Measurements from ENCODE around the gene CNOT6.
"Not testable (repeated sequence)": the region's sequence is repeated elsewhere in the genome, so short reads cannot be mapped to it uniquely, and the experiment has no call there.

The CNOT6 gene

GRCh38 chr5:180463216-180463900 lies 30.8 kb upstream of the CNOT6 start:
- H3K4me3 ChIP-seq (ENCODE audit: low read depth, low read length): no peak overlapping the region
- TF ChIP-seq CTCF (IDR thresholded peaks at IDR 0.05; ENCODE audit: low read depth, low read length): no peak

GRCh38 chr5:180463916-180464602 lies 30.1 kb upstream of the CNOT6 start:
- TF ChIP-seq CTCF (IDR thresholded peaks at IDR 0.05; ENCODE audit: low read depth, low read length): no peak
- H3K4me3 ChIP-seq (ENCODE audit: low read depth, low read length): no peak overlapping the region

GRCh38 chr5:180464603-180464970 lies 29.6 kb upstream of the CNOT6 start:
- no peak for TF ChIP-seq CTCF (IDR thresholded peaks at IDR 0.05; ENCODE audit: low read depth, low read length)
- H3K4me3 ChIP-seq (ENCODE audit: low read depth, low read length): no peak overlapping the region

GRCh38 chr5:180465052-180465451 lies 29.1 kb upstream of the CNOT6 start:
- H3K4me3 ChIP-seq (ENCODE audit: low read depth, low read length): not testable (repeated sequence)

GRCh38 chr5:180466316-180466715 lies 27.9 kb upstream of the CNOT6 start:
- TF ChIP-seq CTCF (IDR thresholded peaks at IDR 0.05; ENCODE audit: low read depth, low read length): no peak
- no peak overlapping the region for H3K4me3 ChIP-seq (ENCODE audit: low read depth, low read length)

- no peak for TF ChIP-seq CTCF (IDR thresholded peaks at IDR 0.05; ENCODE audit: low read depth, low read length)
These were observed 26.9 kb upstream of the CNOT6 start for GRCh38 chr5:180467028-180467975.

GRCh38 chr5:180467989-180468731 lies 26.0 kb upstream of the CNOT6 start:
- no peak for TF ChIP-seq CTCF (IDR thresholded peaks at IDR 0.05; ENCODE audit: low read depth, low read length)
- no peak overlapping the region for H3K4me3 ChIP-seq (ENCODE audit: low read depth, low read length)

More at GRCh38 chr5:180467028-180467975, 26.9 kb upstream of the CNOT6 start:
- H3K4me3 ChIP-seq (ENCODE audit: low read depth, low read length): no peak overlapping the region

Measured in WI38 (cell line).